GM19099 (cell line): ENCODE results near the gene OOSP3.

ENCODE experiments used
- POLR2A ChIP-seq: IDR thresholded peaks from 3 replicates; pipeline ENCODE4 v1.6.1; 2011; ENCODE audit warnings: low read depth; ENCODE audit not compliant: insufficient read length; ENCODE audit errors: extremely low read depth

The OOSP3 gene

DNA sequence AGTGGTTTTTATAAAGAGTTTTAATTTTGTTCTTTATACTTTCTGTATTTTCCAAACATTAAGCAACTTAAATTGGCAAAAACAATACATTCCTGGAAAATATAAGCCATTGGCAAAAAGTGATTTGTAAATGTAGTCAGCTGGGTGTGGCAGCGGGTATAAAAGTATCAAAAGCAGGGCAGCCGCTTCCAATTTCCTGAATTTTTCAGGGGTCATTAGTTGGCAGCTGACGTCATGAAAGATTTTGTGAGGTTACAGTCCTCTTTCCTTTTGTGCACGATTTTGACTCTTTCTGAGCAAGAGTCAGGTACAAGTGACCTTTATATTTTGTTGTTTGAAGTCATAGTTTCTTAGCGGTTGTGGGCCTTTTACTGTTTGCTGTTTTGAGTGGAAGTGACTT, at the start of gene OOSP3:
Gene OOSP3 (plus strand): TSS at position 208 of the 400 bp plus-strand sequence. CDS start 27 bp downstream, at position 235.
- no peak for TF ChIP-seq POLR2A

GRCh38 chr11:59829358-59829757, 49.2 kb upstream of the OOSP3 start:
- TF ChIP-seq POLR2A = no peak

DNA sequence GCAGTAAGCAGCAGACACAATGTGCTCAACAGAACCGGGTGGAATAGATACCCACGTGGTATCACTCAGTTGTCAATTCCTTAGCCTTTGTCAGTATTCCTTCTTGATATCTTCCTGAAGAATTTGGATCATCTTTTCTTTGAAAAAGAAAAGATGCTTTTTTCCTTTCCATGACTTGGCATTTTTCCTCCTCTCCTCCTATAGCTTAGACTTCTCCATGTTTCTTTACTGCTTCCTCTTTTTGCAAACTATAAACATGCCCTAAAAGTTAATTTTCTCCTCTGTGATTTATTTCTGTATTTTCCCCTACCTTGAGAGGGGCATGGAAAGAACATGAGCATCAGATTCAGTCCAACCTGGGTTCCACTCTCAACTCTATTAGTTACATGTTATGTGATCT, 45.0 kb upstream of the OOSP3 start:
- TF ChIP-seq POLR2A = no peak

DNA sequence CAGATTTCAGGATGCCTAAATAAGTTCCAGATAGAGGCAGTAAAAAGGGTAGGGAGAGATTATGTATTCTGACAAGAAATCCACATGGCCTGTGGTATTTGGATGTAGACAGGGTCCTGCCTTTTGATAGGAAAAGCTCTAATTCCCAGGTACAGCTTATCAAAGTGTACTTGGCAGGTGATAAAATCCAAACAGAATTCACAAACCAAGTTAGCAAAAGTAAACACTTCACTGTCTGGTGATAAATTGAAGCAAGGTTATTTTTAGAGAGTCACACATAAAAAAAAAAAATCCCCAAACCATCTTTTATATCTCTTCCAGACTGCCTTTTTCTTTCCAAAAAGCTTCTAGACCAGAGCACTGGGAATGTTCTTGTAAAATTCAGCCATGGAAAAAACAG, 39.0 kb upstream of the OOSP3 start:
- no peak for TF ChIP-seq POLR2A

DNA sequence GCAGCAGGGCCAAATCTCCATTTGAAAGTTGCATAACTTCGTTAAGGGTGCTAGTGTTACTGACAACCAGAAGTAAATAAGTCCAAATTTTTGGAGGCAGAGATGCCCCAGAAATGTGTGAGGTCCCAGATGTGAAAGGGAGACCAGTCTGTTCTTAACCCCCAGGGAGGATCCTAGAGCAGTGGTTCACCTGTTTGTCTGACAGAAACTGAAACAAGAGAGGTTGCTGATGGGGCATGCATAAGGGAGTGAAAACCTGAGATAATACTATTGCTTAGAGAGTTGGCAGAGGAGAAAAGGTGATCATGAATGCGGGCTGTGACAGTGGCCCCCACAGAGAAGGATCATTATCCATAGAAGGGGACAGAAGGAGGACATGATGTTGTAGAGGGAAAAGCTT, 37.1 kb upstream of the OOSP3 start:
- no peak for TF ChIP-seq POLR2A

DNA sequence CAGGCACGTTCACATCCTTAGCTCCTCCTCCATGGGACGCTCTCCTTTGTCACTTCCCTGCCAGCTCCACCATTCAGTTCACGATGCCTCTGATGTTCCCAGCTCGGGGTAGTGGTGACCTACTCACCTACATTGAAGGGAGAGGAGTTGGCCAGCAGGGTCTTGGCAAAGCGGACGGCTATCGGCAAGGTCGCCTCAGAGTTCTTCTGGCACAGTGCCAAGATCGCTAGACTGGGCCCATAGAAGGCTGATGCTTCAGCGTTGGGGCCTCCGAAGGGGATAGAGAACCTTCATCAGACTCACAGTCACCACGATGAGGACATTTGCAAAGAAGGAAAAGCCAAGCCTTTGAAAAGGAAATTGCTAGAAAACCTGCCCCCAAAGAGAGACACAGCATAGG, 36.3 kb upstream of the OOSP3 start:
- TF ChIP-seq POLR2A = no peak

DNA sequence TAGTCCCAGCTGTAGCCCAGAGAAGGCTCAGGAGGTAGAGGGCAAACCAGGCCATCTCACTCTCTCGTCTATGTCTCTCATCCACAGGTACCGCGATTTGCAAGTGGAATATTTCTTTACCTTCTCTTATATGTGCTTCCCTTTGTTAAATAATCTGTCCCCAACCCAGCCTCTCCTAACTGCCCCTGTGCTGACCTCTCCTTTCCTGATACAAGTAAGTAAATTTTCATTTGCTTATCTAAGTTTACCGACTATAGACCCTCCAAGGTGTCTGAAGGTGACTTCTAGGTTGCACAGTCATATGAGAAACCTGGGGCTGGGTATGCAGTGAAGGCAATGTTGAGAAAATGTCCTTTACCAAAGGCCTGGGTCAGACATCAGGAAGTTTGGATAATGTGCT, 33.2 kb upstream of the OOSP3 start, which contains the start of gene CBLIF:
Gene CBLIF (minus strand): TSS at position 101 of the 400 bp plus-strand sequence. CDS start 46 bp downstream, at position 55.
- TF ChIP-seq POLR2A = no peak

DNA sequence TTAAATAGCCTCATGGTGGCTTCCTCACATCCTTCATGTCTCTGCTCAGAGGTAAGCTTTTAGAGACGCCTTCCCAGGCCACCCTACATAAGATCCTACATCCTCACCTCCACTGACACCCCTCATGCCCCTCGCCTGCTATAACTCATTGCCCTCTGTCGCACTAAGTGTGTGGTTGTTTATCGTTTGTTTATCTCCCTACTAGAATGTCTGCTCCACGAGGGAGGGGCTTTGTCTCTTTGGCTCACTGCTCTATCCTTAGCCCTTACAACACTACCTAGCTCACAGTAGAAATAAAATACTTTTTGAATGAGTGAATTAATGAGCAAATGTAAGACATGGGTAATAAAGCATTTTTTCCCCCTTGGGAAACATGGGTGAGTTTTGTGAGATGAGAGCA, 32.0 kb upstream of the OOSP3 start:
- no peak for TF ChIP-seq POLR2A

DNA sequence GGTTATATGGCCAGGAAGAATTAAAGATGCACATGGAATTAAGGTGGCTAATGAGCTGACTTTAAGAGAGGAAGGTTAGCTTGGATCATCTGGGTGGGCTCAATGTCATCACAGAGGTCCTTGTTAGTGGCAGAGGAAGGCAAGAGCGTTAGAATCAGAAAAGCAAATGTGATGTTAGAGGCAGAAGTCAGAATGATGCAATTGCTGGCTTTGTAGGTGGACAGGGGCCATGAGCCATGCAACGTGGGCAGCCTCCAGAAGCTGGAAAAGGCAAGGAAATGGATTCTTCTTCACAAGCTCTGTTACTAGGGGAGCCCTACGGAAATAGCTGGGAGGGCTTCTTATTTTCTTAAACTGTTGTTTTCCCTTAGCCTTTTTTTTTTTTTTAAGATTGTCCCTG, 31.0 kb upstream of the OOSP3 start:
- no peak for TF ChIP-seq POLR2A

DNA sequence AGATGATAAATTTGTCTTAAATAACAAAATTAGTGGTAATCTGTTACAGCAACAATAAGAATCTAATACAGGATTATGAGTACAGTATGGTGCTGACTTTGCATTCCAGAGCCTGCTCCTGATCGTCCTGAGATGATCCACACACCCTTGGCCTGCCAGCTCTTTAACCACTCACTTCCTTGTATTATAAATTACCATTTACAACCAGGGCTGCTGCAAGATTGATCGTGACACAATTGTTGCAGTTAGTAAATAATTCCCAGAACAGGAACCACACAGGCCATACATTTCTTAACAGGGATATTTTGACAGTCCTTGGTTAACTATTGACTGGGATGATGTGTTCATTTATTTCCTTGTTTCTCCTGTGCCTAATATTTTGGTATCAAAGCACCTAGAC, 29.5 kb upstream of the OOSP3 start:
- TF ChIP-seq POLR2A = no peak

GRCh38 chr11:59854871-59855270, 23.7 kb upstream of the OOSP3 start:
- no peak for TF ChIP-seq POLR2A

- TF ChIP-seq POLR2A = no peak
Measured at GRCh38 chr11:59857439-59858434, 20.8 kb upstream of the OOSP3 start.

GRCh38 chr11:59859673-59860072, 18.9 kb upstream of the OOSP3 start:
- no peak for TF ChIP-seq POLR2A

GRCh38 chr11:59862252-59862651, 16.3 kb upstream of the OOSP3 start:
- TF ChIP-seq POLR2A = no peak

DNA sequence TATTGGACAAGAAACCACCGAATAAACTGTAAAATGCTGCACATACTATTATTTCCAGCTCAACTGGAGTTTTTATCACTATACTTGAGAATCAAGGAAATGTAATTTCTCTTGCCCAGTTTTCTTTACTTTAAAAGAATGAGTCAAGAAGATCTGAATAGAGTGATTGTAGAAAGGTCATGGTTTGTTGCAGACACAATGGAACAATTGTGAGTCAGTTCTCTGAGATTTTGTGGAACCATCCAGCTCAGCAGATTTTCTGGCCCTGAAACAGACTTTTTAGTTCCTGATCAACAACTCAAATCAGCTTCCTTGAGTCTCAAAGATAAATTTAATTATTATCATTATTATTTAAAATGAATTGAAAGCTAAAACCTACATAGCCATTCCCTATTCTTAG, 13.6 kb upstream of the OOSP3 start:
- TF ChIP-seq POLR2A = no peak

GRCh38 chr11:59866397-59866796, 12.2 kb upstream of the OOSP3 start, which contains the start of gene TCN1:
Gene TCN1 (minus strand): TSS chr11:59866487. CDS start chr11:59866470, 17 bp downstream.
- TF ChIP-seq POLR2A = no peak
